Mesodermal cell (in vitro differentiated cells): ENCODE data around the gene GDNF.
"Not testable (repeated sequence)": the region's sequence is repeated elsewhere in the genome, so short reads cannot be mapped to it uniquely, and the experiment has no call there.

Experiments used
- H3K27ac ChIP-seq: 2 replicates; pipeline ENCODE4 v1.7.0; 2013; ENCODE audit warnings: mild to moderate bottlenecking, low read depth, low read length, moderate library complexity; ENCODE audit not compliant: severe bottlenecking
- H3K36me3 ChIP-seq: 2 replicates; pipeline ENCODE4 v1.7.1; 2013; ENCODE audit warnings: mild to moderate bottlenecking, low read length, moderate library complexity; ENCODE audit not compliant: control insufficient read depth, insufficient read depth
- H3K4me1 ChIP-seq: one replicate; pipeline ENCODE4 v1.7.1; 2013; ENCODE audit warnings: mild to moderate bottlenecking, low read length; ENCODE audit not compliant: insufficient read depth, control insufficient read depth, poor library complexity, severe bottlenecking
- H3K4me3 ChIP-seq: 2 replicates; pipeline ENCODE4 v1.7.0; 2013; ENCODE audit warnings: low read length, control low read depth, mild to moderate bottlenecking; ENCODE audit not compliant: insufficient read depth, poor library complexity, severe bottlenecking; ENCODE audit errors: extremely low read depth
- H3K9me3 ChIP-seq: 2 replicates; pipeline ENCODE4 v1.7.1; 2013; ENCODE audit warnings: mild to moderate bottlenecking, low read length, moderate library complexity; ENCODE audit not compliant: control insufficient read depth
- WGBS, 2 experiments: methylation state at CpG; one replicate each; pipeline ENCODE4 v1.1.5; 2013; ENCODE audit warnings: missing lambda C conversion rate in 2 of 2; ENCODE audit not compliant: insufficient coverage in 2 of 2; 5-methylcytosine and 5-hydroxymethylcytosine counted together

GDNF gene

GRCh38 chr5:37806016-37806415, 33.8 kb downstream of the GDNF start:
- no peaks in the 10 kb centered on the region for H3K4me1 ChIP-seq
- H3K36me3 ChIP-seq: no peaks in the 10 kb centered on the region
- H3K4me3 ChIP-seq: no peak overlapping the region
- 92 to 98% methylated on average over 8 to 10 of the region's 12 CpGs for WGBS, 2 experiments
- H3K27ac ChIP-seq: no peak overlapping the region
- H3K9me3 ChIP-seq: no peaks in the 10 kb centered on the region

- Histone ChIP-seq H3K9me3 (no peaks in the 10 kb centered on the region), H3K4me1 (no peaks in the 10 kb centered on the region), H3K27ac (no peak overlapping the region), H3K36me3 (no peaks in the 10 kb centered on the region), H3K4me3 (no peak overlapping the region)
- WGBS, 2 experiments: 67 to 100% methylated on average over 1 of the region's 2 CpGs
These were observed 35.4 kb downstream of the GDNF start for GRCh38 chr5:37804401-37804800.

- no peaks in the 10 kb centered on the region for H3K36me3 ChIP-seq
- H3K9me3 ChIP-seq: no peaks in the 10 kb centered on the region
- H3K4me1 ChIP-seq: no peaks in the 10 kb centered on the region
- H3K4me3 ChIP-seq: no peak overlapping the region
- no CpG with 5 or more reads among the region's 1 CpG for WGBS, 2 experiments
- H3K27ac ChIP-seq: no peak overlapping the region
These were observed 36.4 kb downstream of the GDNF start for GRCh38 chr5:37803487-37803886.

GRCh38 chr5:37801521-37801920, 38.3 kb downstream of the GDNF start:
- WGBS, 2 experiments: 80 to 94% methylated on average over 1 to 2 of the region's 2 CpGs
- H3K4me3 ChIP-seq: no peak overlapping the region
- H3K27ac ChIP-seq: no peak overlapping the region
- H3K4me1 ChIP-seq: no peaks in the 10 kb centered on the region
- H3K36me3 ChIP-seq: no peaks in the 10 kb centered on the region
- no peaks in the 10 kb centered on the region for H3K9me3 ChIP-seq

- 100% methylated on average over 1 of the region's 2 CpGs for WGBS, 2 experiments
- Histone ChIP-seq H3K4me1 (no peaks in the 10 kb centered on the region), H3K9me3 (no peaks in the 10 kb centered on the region), H3K27ac (no peak overlapping the region), H3K4me3 (no peak overlapping the region), H3K36me3 (no peaks in the 10 kb centered on the region)
These were observed 39.9 kb downstream of the GDNF start for GRCh38 chr5:37799865-37800421.

- H3K4me3 ChIP-seq, H3K4me1 ChIP-seq, H3K36me3 ChIP-seq, H3K9me3 ChIP-seq, H3K27ac ChIP-seq: not testable (repeated sequence)
- 93 to 100% methylated on average over 1 of the region's 1 CpG for WGBS, 2 experiments
These were observed 43.4 kb downstream of the GDNF start for GRCh38 chr5:37796435-37796834.

GRCh38 chr5:37795292-37795691, 44.5 kb downstream of the GDNF start:
- not testable (repeated sequence) for H3K36me3 ChIP-seq, H3K4me1 ChIP-seq, H3K9me3 ChIP-seq, H3K4me3 ChIP-seq, H3K27ac ChIP-seq
- 84 to 100% methylated on average over 2 of the region's 2 CpGs for WGBS, 2 experiments

- Histone ChIP-seq H3K36me3 (no peaks in the 10 kb centered on the region), H3K9me3 (no peaks in the 10 kb centered on the region), H3K4me3 (no peak overlapping the region), H3K4me1 (no peaks in the 10 kb centered on the region), H3K27ac (no peak overlapping the region)
- WGBS, 2 experiments: 67 to 100% methylated on average over 1 of the region's 2 CpGs
These were observed 46.7 kb downstream of the GDNF start for GRCh38 chr5:37792975-37793631.

- H3K36me3 ChIP-seq: no peaks in the 10 kb centered on the region
- H3K9me3 ChIP-seq: no peaks in the 10 kb centered on the region
- 75 to 100% methylated on average over 1 to 2 of the region's 2 CpGs for whole genome bisulfite sequencing, 2 experiments
- no peak overlapping the region for H3K4me3 ChIP-seq
- no peaks in the 10 kb centered on the region for H3K4me1 ChIP-seq
- no peak overlapping the region for H3K27ac ChIP-seq
These were observed 48.5 kb downstream of the GDNF start for GRCh38 chr5:37791321-37791720.

- no peaks in the 10 kb centered on the region for H3K36me3 ChIP-seq
- 86 to 90% methylated on average over 1 of the region's 2 CpGs for WGBS, 2 experiments
- no peaks in the 10 kb centered on the region for H3K4me1 ChIP-seq
- H3K4me3 ChIP-seq: no peak overlapping the region
- no peak overlapping the region for H3K27ac ChIP-seq
- H3K9me3 ChIP-seq: no peaks in the 10 kb centered on the region
These were observed 49.9 kb downstream of the GDNF start for GRCh38 chr5:37789991-37790390.

- no peaks in the 10 kb centered on the region for H3K36me3 ChIP-seq
- no peak overlapping the region for H3K27ac ChIP-seq
- no peaks in the 10 kb centered on the region for H3K4me1 ChIP-seq
- WGBS, 2 experiments: 97 to 100% methylated on average over 3 to 6 of the region's 6 CpGs
- no peak overlapping the region for H3K4me3 ChIP-seq
- H3K9me3 ChIP-seq: no peaks in the 10 kb centered on the region
These were observed 52.1 kb downstream of the GDNF start for GRCh38 chr5:37787742-37788141.
